Measurements from ENCODE around the gene OMG.
"Not testable (repeated sequence)": the region's sequence is repeated elsewhere in the genome, so short reads cannot be mapped to it uniquely, and the experiment has no call there.

The OMG gene

GRCh38 chr17:31272236-31272635, 24.8 kb downstream of the OMG start:
- ATAC-seq (ENCODE audit: insufficient read depth, low read depth) (no peak), DNase-seq (no peak)
- Histone ChIP-seq H3K4me3 (ENCODE audit: low read depth in 1 of 2, low read length in 2 of 2) (no peak overlapping the region), H3K9me3 (ENCODE audit: insufficient read depth, low read length, severe bottlenecking) (no peaks in the 10 kb centered on the region), H4K20me1 (ENCODE audit: insufficient read depth, low read length) (no peaks in the 10 kb centered on the region), H3K4me2 (ENCODE audit: insufficient read depth, low read length) (no peak overlapping the region), H3K36me3 (ENCODE audit: insufficient read depth, low read length) (peaks cover 66% of the 10 kb centered on the region), H3K27ac (ENCODE audit: low read length) (no peak overlapping the region), H3K9ac (ENCODE audit: low read depth, low read length) (no peak overlapping the region), H3K27me3 (ENCODE audit: insufficient read depth, low read length, poor library complexity) (no peaks in the 10 kb centered on the region), H2AFZ (ENCODE audit: low read depth, low read length) (no peak overlapping the region), H3K4me1 (ENCODE audit: insufficient read depth, low read length) (no peaks in the 10 kb centered on the region), H3K79me2 (ENCODE audit: insufficient read depth, low read length) (no peaks in the 10 kb centered on the region)
- TF ChIP-seq EZH2 (IDR thresholded peaks at IDR 0.05; ENCODE audit: borderline replicate concordance, low read depth, low read length, severe bottlenecking), result no peak
- TF ChIP-seq CTCF (IDR thresholded peaks at IDR 0.05; ENCODE audit: borderline replicate concordance, extremely low read depth, low read length, poor library complexity, severe bottlenecking), result no peak

DNA sequence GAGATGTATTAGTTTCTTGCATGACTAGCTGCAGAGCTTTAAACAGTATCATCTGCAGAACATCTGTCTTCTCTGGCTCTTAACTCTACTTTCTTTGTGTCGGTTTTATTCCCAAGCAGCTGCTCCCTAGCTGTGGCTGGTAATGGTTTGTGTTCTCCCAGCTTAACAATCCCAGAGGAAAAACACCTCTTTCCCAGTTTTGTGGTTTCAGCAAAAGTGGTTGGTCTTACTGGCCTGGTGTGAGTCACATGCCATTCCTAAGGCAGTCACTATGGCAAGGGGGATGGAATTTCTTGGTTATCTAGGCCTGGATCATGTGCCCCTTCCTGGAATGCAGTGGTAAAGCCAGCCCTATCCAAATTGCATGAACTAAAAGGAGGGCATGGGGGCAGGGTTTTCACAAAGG, 27.5 kb downstream of the OMG start:
- Histone ChIP-seq H3K27ac (ENCODE audit: low read length) (no peak overlapping the region), H2AFZ (ENCODE audit: low read depth, low read length) (no peak overlapping the region), H3K4me1 (ENCODE audit: insufficient read depth, low read length) (no peaks in the 10 kb centered on the region), H3K4me2 (ENCODE audit: insufficient read depth, low read length) (no peak overlapping the region), H4K20me1 (ENCODE audit: insufficient read depth, low read length) (no peaks in the 10 kb centered on the region), H3K27me3 (ENCODE audit: insufficient read depth, low read length, poor library complexity) (no peaks in the 10 kb centered on the region), H3K4me3 (ENCODE audit: low read depth in 1 of 2, low read length in 2 of 2) (no peak overlapping the region), H3K36me3 (ENCODE audit: insufficient read depth, low read length) (peaks cover 72% of the 10 kb centered on the region), H3K79me2 (ENCODE audit: insufficient read depth, low read length) (no peaks in the 10 kb centered on the region), H3K9me3 (ENCODE audit: insufficient read depth, low read length, severe bottlenecking) (no peaks in the 10 kb centered on the region), H3K9ac (ENCODE audit: low read depth, low read length) (no peak overlapping the region)
- ATAC-seq (ENCODE audit: insufficient read depth, low read depth), result no peak
- DNase-seq, result no peak
- TF ChIP-seq CTCF (IDR thresholded peaks at IDR 0.05; ENCODE audit: borderline replicate concordance, extremely low read depth, low read length, poor library complexity, severe bottlenecking), result no peak
- TF ChIP-seq EZH2 (IDR thresholded peaks at IDR 0.05; ENCODE audit: borderline replicate concordance, low read depth, low read length, severe bottlenecking), result no peak

DNA sequence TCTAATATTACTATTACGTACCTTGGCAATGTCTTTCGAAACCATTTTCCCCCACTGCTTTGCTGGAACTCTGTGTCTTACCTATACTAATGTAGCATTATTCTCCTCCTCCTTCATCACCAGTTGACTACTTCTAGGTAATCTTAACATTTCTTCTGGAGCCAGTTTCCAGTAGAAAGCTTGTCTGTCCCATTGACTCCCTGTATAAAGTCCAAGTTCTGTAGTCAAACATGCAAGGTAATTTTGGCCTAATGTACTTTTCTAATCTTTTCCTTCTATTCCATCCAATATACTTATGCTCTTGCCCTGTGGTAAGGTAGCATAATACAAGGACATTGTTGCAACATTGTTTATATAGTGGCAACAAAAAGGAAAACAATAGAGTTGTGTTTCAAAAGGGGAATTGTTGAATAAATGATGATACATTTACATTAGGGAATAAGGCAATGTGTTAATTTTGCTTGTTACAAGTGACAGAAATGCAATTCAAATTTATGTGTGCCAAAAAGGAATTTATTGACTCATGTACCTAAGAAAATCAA, 27.9 kb downstream of the OMG start:
- Histone ChIP-seq H3K27me3 (ENCODE audit: insufficient read depth, low read length, poor library complexity) (no peaks in the 10 kb centered on the region), H3K4me1 (ENCODE audit: insufficient read depth, low read length) (no peaks in the 10 kb centered on the region), H3K4me3 (ENCODE audit: low read depth in 1 of 2, low read length in 2 of 2) (no peak overlapping the region), H3K79me2 (ENCODE audit: insufficient read depth, low read length) (no peaks in the 10 kb centered on the region), H3K36me3 (ENCODE audit: insufficient read depth, low read length) (peaks cover 69% of the 10 kb centered on the region), H3K4me2 (ENCODE audit: insufficient read depth, low read length) (no peak overlapping the region), H3K9me3 (ENCODE audit: insufficient read depth, low read length, severe bottlenecking) (no peaks in the 10 kb centered on the region), H3K9ac (ENCODE audit: low read depth, low read length) (no peak overlapping the region), H4K20me1 (ENCODE audit: insufficient read depth, low read length) (no peaks in the 10 kb centered on the region), H2AFZ (ENCODE audit: low read depth, low read length) (no peak overlapping the region), H3K27ac (ENCODE audit: low read length) (no peak overlapping the region)
- no peak for ATAC-seq (ENCODE audit: insufficient read depth, low read depth)
- TF ChIP-seq CTCF (IDR thresholded peaks at IDR 0.05; ENCODE audit: borderline replicate concordance, extremely low read depth, low read length, poor library complexity, severe bottlenecking), result no peak
- no peak for TF ChIP-seq EZH2 (IDR thresholded peaks at IDR 0.05; ENCODE audit: borderline replicate concordance, low read depth, low read length, severe bottlenecking)
- no peak for DNase-seq

DNA sequence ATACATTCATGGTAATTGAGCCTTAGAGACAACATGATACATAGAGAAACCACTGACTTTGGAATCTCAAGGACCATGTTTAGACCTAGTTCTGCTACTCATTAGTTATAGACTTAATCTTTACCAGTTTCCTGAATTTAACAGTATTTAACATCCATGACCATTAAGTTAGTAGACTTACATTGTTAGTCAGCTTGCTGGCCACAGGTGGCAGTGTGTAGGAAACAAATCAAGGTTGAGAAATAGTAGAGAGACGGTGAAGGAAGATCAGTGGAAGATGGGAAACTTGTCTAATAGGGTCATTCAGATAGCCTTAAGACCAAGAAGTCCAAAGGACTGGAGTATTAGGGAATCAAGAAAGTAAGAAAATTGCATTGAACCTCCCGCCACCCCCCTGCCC, 31.0 kb downstream of the OMG start:
- no peak for DNase-seq
- peak; percentile 52 for TF ChIP-seq CTCF (IDR thresholded peaks at IDR 0.05; ENCODE audit: borderline replicate concordance, extremely low read depth, low read length, poor library complexity, severe bottlenecking)
- no peak for TF ChIP-seq EZH2 (IDR thresholded peaks at IDR 0.05; ENCODE audit: borderline replicate concordance, low read depth, low read length, severe bottlenecking)

GRCh38 chr17:31262923-31263322, 34.1 kb downstream of the OMG start:
- H3K36me3 ChIP-seq (ENCODE audit: insufficient read depth, low read length), result peaks cover 60% of the 10 kb centered on the region
- DNase-seq; H3K4me2 ChIP-seq (ENCODE audit: insufficient read depth, low read length); H3K27me3 ChIP-seq (ENCODE audit: insufficient read depth, low read length, poor library complexity); H3K9ac ChIP-seq (ENCODE audit: low read depth, low read length); H3K27ac ChIP-seq (ENCODE audit: low read length); H4K20me1 ChIP-seq (ENCODE audit: insufficient read depth, low read length); H3K9me3 ChIP-seq (ENCODE audit: insufficient read depth, low read length, severe bottlenecking); H3K4me1 ChIP-seq (ENCODE audit: insufficient read depth, low read length); H2AFZ ChIP-seq (ENCODE audit: low read depth, low read length); H3K4me3 ChIP-seq (ENCODE audit: low read depth in 1 of 2, low read length in 2 of 2); H3K79me2 ChIP-seq (ENCODE audit: insufficient read depth, low read length); ATAC-seq (ENCODE audit: insufficient read depth, low read depth): not testable (repeated sequence)

More for the DNA sequence above, 31.0 kb downstream of the OMG start:
- no peak overlapping the region for H2AFZ ChIP-seq (ENCODE audit: low read depth, low read length)
- no peak overlapping the region for H3K27ac ChIP-seq (ENCODE audit: low read length)
- H4K20me1 ChIP-seq (ENCODE audit: insufficient read depth, low read length), result no peaks in the 10 kb centered on the region
- no peak overlapping the region for H3K9ac ChIP-seq (ENCODE audit: low read depth, low read length)
- no peak for ATAC-seq (ENCODE audit: insufficient read depth, low read depth)
- no peak overlapping the region for H3K4me3 ChIP-seq (ENCODE audit: low read depth in 1 of 2, low read length in 2 of 2)
- no peak overlapping the region for H3K4me2 ChIP-seq (ENCODE audit: insufficient read depth, low read length)
- H3K9me3 ChIP-seq (ENCODE audit: insufficient read depth, low read length, severe bottlenecking), result no peaks in the 10 kb centered on the region
- no peaks in the 10 kb centered on the region for H3K79me2 ChIP-seq (ENCODE audit: insufficient read depth, low read length)
- no peaks in the 10 kb centered on the region for H3K27me3 ChIP-seq (ENCODE audit: insufficient read depth, low read length, poor library complexity)
- H3K36me3 ChIP-seq (ENCODE audit: insufficient read depth, low read length), result peaks cover 72% of the 10 kb centered on the region
- H3K4me1 ChIP-seq (ENCODE audit: insufficient read depth, low read length), result no peaks in the 10 kb centered on the region

Measured in DND-41 (cell line).